Measurements from ENCODE around the gene IWS1.
A peak's percentile ranks its signal among the peaks of the same experiment; 100 is the strongest.
"Not testable (repeated sequence)": the region's sequence is repeated elsewhere in the genome, so short reads cannot be mapped to it uniquely, and the experiment has no call there.

The IWS1 gene

DNA sequence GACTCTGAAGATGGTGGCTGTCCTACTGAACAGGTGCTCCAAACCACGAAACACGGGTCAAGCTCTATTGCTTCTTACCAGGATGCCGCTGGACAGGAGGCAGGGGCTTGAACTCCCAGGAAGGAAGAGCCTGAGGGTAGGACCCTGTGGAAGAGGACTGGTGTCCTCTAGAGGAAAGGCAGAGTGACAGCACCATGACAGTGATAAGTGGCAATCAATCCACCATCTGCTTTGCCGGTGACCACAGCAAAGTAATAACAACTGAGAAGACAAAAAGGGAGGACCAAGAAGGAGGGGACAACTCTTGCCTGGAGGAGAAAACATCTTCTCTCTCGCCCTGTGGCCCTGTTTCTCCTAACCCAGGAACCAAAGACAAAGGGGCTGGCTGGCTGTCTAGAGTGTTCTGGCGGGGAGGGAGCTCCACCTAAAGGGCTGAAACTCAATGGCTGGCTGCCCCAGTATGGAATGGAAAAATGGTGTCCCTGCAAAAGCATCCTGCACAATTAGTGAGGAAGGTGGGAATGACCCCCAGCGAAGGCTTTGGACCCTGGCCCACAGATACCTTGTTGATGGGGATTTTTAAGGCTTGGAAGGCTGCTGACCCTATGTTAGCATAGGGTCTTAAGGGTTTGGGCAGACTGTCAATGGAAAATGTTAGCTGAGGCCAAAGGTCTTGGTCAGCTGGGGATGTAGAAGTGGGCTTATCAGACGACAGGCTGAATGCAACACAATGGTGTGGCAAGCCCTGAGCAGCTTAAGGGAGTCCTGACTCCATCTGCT, 72.7 kb downstream of the IWS1 start:
- peak; percentile 85 for DNase-seq

DNA sequence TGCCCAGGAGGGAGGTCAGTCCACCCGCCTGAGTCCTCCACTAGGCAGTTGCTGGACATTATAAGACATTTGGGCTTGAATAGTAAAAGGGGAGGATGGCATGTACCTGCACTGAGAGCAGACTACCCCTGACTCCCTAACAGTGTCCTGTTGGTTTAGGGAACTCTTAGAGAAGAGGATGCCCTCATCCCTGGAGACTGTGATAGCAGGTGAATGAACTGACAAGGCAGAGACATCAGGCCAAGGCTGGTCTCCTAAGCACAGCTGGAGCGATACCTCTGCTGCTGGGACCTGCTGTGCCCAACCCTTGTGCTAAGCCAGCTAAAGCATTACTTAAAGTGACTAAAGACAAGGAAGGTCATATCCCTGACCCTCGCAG, 73.3 kb downstream of the IWS1 start:
- no peak for DNase-seq

- DNase-seq: not testable (repeated sequence)
These were observed 73.9 kb downstream of the IWS1 start for GRCh38 chr2:127452423-127452822.

DNA sequence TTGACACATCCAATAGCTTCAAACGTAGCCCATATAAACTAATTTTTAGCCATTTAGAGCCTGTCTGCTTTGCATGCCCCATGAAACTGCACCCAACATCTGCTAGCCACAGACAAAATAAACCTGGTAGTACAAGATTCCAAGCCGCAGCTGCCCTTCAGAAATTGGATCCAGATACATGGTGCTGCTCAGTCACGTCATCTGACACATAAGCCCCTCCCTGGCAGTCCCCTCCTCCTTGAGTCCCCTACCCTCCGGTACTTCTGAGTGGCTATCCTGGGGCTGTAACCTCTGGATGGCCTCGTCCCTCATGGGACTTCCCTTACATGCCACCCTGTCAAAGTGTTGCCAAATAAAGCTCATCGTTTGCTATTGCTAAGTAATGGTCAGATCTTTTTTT, 74.3 kb downstream of the IWS1 start:
- peak; percentile 12 for DNase-seq

DNA sequence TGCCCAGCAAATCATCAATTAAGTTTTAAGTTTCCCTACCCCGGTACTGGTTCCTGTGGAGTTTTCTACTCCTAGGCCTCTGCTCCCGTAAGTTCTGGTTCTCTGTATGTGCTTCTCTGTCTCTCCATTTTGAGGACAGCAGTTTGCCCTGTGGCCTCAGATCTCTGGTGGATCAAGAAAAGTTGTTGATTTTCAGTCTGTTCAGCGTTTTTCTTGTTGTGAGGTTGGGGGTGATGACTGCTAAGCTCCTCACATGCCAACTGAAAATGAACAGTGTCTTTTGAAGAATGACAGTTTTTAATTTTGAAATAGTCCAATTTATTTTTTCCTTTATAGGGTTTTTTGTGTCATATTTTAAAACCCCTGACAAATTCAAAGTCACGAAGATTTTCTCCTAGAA, 76.4 kb downstream of the IWS1 start:
- DNase-seq: no peak

- no peak for DNase-seq
These were observed 76.9 kb downstream of the IWS1 start for GRCh38 chr2:127449414-127449813.

DNA sequence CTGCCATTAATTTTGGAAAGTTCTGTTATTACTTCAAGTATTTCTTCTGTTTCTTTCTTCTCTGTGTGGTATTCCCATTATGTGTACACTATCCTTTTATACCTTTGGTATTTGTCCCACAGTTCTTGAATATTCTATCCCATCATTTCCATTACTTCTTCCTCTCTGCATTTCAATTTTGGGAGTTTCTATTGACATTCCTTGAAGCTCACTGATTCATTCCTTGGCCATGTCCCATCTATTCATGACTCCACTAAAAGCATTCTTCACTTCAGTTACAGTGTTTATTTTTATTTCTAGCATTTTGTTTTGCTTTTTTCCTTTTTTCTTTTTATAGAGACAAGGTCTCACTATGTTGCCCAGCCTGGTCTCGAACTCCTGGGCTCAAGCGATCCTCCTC, 77.8 kb downstream of the IWS1 start:
- DNase-seq: no peak

GRCh38 chr2:127439343-127439742, 86.9 kb downstream of the IWS1 start:
- DNase-seq: no peak

DNA sequence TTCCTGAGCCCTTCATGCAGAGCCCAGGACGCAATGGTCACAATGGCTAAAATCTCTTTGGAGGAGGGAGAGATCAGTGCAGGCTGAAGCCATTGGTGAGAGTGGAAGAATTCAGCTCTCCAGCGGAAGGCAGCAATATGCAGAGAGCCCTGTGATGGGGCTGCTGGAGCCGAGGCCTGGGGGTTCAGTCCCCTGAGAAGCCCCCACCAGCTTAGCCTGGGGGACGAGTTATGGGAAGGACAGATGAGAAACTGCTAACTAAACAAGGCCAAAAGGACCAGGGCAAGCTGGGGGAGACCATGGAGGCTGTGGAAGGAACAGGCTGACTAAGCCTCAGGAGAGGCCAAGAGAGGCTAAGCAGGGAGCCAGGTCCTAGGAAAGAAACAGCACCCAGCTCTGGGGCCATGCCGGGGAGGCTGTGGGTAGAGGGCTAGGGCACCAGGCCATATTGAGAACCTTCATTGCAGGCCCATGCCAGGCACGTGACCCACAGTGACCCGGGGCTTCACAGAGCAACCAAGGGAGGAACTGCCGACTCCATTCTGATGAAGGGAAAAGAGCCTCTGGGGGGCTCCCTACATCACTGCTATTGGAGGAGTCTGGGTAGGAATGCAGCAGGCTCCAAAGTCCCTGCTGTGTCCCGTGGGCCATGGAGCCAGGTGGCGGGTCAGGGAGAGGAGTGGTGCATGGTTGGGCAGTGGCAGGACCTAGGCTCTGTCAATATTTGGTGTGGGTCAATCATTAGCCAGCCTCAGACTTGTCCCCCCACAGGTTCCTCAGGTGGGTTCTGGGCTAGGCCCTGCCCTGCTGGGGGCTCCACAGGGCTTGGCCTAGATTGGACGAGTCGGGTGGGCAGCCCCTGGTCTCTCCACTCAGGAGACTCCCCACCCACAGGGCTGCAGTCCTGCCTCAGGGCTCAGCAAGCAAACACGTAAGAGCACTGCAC, 88.2 kb downstream of the IWS1 start:
- DNase-seq: no peak

DNA sequence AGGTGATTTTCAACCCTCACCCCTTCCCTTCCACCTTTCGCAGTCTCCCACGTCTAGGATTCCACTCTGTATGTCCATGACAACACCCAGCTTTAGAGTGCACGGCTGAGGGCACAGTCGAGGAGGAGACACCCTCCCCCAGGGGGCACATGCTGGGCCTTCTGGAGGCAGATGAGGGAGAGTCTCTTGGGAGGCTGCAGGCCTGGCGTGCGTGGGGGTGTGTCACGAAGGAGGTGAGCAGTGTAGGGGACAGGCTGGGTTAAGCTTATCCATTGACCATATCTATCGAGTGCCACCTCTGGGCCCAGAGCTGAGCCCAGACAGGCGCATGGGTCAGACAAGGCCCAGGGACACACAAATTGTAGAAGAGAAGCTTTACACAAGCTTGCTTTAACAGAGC, 89.2 kb downstream of the IWS1 start:
- no peak for DNase-seq

- no peak for DNase-seq
These were observed 91.8 kb downstream of the IWS1 start for GRCh38 chr2:127434515-127434914.

DNA sequence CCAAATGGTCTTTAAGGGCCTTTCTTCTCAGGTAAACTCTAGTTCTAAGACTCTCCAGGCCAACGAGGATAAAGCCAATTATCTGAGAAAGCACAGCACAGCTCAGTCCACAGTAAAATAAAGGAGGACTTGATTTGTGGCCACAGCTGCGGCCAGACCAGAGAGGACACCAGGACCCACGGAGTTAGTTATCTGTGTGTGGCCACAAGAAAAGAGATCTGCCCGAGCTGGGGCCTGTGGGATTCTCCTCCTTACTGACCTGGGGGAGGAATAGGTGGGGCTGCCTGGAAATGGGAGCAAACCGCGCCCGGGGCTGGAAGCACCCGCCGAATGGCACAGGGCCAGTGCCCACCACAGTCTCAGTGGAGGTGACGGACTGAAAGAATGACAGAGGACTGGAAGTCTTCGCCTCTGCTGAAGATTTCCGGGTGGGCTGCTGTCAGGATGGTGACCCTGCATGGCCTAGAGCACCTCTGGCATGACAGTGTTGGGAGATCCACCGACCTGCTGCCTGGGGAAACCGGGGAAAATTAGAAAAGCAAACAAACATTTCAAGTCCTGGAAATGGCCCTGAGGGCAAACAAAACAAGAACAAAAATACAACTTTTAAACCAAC, 94.8 kb downstream of the IWS1 start:
- DNase-seq: no peak
